BE2C (cell line): ENCODE data around the gene CD74. TPM values are rescaled to one million over a fixed set of nuclear protein-coding genes. Genes with fewer than 3 reads are reported as not detected.

Experiments used
- DNase-seq: peaks from one replicate; pipeline ENCODE4 v3.0.0-alpha.2; 2020
- H3K27me3 ChIP-seq: fragments of 250-450 bp; sonication (Bioruptor Pico); 2 replicates; pipeline ENCODE4 v1.5.1; 2020; ENCODE audit warnings: mild to moderate bottlenecking
- H3K36me3 ChIP-seq: fragments of 250-450 bp; sonication (Bioruptor Pico); 2 replicates; pipeline ENCODE4 v1.5.1; 2020; ENCODE audit warnings: mild to moderate bottlenecking
- H3K4me1 ChIP-seq: fragments of 250-450 bp; sonication (Bioruptor Pico); 2 replicates; pipeline ENCODE4 v1.5.1; 2020
- H3K4me3 ChIP-seq: 2 replicates; pipeline ENCODE4 v1.5.1; 2011; ENCODE audit warnings: low read depth, low read length
- H3K9me3 ChIP-seq: fragments of 250-450 bp; sonication (Bioruptor Pico); 2 replicates; pipeline ENCODE4 v1.5.1; 2020
- CTCF ChIP-seq: IDR thresholded peaks from 2 replicates; pipeline ENCODE4 v1.5.1; 2012; ENCODE audit warnings: mild to moderate bottlenecking, low read depth, low read length
- polyA plus RNA-seq: library from polyadenylated mRNA; unstranded; fragments of >200 nt; gene quantifications from one replicate; pipeline ENCODE4 v1.2.1, GENCODE V29; 2012; ENCODE audit warnings: low read depth, missing spikeins; ENCODE audit not compliant: insufficient read length, insufficient read depth

Gene CD74
- 0.91 TPM for polyA plus RNA-seq

GRCh38 chr5:150412319-150413175, at the start of gene CD74:
CD74 (minus strand) TSS chr5:150412910; CDS start chr5:150412749, 161 bp downstream.
- Histone ChIP-seq H3K4me3 (no peak within 1 kb of the TSS), H3K4me1 (peaks cover 9% of the 10 kb centered on the region), H3K36me3 (no peaks in the 10 kb centered on the region), H3K27me3 (no peaks in the 10 kb centered on the region), H3K9me3 (no peaks in the 10 kb centered on the region)
- TF ChIP-seq CTCF: no peak
- no peak for DNase-seq

DNA sequence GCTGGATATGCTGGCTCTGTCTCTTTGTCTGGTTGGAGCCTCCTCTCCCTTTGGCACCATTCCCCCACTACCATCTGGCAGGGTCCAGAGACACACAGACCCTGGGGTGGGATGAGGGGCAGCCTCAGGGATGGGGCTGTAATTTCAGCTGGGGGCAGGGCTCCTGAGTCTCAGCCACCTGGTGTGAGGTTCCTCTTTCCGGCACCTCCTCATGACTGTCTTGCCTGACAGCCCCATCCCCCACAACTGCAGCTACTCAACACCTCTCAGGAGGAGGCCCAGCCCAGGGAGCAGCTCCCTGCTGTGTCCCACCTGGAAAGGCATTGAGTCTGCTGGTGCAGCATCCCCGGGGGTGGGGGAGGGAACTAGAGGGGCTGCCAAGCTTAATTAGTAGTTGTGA, 48.5 kb upstream of the CD74 start:
- H3K27me3 ChIP-seq: no peaks in the 10 kb centered on the region
- peak; percentile 22 for DNase-seq
- no peaks in the 10 kb centered on the region for H3K4me1 ChIP-seq
- no peaks in the 10 kb centered on the region for H3K36me3 ChIP-seq
- no peak overlapping the region for H3K4me3 ChIP-seq
- H3K9me3 ChIP-seq: no peaks in the 10 kb centered on the region
- TF ChIP-seq CTCF: no peak

DNA sequence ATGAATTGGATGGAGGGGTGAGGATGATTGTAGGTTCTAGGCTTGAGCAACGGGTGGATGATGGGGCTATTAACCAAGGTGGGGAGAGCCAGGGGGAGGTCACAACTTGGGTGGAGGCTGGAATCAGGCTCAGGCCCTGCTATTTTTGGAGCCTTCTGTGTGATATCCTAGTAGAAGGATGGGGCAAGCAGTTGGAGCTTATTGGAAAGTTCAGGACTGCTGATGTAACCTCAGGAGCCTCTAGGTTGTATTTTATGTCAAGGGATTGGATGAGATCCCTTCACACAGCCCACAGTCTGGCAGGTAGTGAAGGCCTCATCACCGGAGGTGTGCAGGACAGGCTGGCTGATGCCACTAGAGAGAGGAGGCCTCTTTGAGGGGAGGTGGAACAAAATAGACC, 48.1 kb upstream of the CD74 start:
- Histone ChIP-seq H3K27me3 (no peaks in the 10 kb centered on the region), H3K4me3 (no peak overlapping the region), H3K36me3 (no peaks in the 10 kb centered on the region), H3K4me1 (no peaks in the 10 kb centered on the region), H3K9me3 (no peaks in the 10 kb centered on the region)
- no peak for TF ChIP-seq CTCF
- no peak for DNase-seq

- no peaks in the 10 kb centered on the region for H3K4me1 ChIP-seq
- H3K27me3 ChIP-seq: no peaks in the 10 kb centered on the region
- DNase-seq: peak; percentile 82
- peak overlapping the region; percentile 32; the same call in 1 of the 2 replicates for H3K4me3 ChIP-seq
- no peaks in the 10 kb centered on the region for H3K9me3 ChIP-seq
- TF ChIP-seq CTCF: peak; percentile 76
- no peaks in the 10 kb centered on the region for H3K36me3 ChIP-seq
These were observed 46.3 kb upstream of the CD74 start for GRCh38 chr5:150458802-150459557.

DNA sequence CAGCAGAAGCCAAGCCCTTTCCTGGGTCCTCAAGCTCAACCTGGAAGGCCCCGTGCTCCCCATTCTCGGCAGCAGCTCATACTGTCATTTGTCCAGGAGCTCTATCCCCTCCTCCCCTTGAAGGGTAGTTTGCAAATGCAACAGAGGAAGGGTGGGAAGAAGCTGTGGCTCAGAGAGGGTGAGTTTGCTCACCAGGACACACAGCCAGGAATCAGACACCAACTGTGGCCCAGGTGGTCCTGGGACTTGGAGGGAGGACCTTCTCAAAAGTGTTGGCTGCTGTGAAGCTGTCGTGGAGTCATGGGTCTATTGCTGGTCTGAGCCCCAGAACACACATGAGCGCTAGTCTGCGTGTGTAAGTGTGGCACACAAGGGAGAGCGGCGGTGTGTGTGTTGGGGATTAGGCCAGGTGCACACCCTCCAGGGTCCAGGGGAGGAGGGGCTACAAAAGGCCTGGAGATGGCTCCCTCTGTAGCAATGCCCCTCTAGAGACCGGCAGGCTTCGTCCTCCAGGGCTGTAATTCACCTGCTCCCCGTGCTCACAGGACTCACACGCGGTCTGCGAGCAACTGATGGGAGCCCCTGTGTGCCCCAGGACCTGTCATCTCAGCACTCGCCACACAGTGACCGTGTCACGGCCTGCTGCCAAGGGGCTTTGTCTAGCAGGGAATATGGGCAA, 45.0 kb upstream of the CD74 start:
- Histone ChIP-seq H3K4me1 (no peaks in the 10 kb centered on the region), H3K4me3 (no peak overlapping the region), H3K27me3 (no peaks in the 10 kb centered on the region), H3K36me3 (no peaks in the 10 kb centered on the region), H3K9me3 (no peaks in the 10 kb centered on the region)
- no peak for DNase-seq
- no peak for TF ChIP-seq CTCF
